Skin of body (tissue), 2 donors: Measurements from ENCODE around the gene CCDC102A. TPM values are rescaled to one million over a fixed set of nuclear protein-coding genes. Genes with fewer than 3 reads are reported as not detected.

Experiments used
- DNase-seq: peaks from one replicate; lab custom pipeline; 2025; lab: John Stamatoyannopoulos, UW
- total RNA-seq: library from RNA; depleted of rRNA; stranded (reverse); fragments of >200 nt; gene quantifications from one replicate; pipeline ENCODE4 v1.2.3, GENCODE V29; 2014

Gene CCDC102A
- total RNA-seq, 1 donor from 2014 or later, result 8.0 TPM

DNA sequence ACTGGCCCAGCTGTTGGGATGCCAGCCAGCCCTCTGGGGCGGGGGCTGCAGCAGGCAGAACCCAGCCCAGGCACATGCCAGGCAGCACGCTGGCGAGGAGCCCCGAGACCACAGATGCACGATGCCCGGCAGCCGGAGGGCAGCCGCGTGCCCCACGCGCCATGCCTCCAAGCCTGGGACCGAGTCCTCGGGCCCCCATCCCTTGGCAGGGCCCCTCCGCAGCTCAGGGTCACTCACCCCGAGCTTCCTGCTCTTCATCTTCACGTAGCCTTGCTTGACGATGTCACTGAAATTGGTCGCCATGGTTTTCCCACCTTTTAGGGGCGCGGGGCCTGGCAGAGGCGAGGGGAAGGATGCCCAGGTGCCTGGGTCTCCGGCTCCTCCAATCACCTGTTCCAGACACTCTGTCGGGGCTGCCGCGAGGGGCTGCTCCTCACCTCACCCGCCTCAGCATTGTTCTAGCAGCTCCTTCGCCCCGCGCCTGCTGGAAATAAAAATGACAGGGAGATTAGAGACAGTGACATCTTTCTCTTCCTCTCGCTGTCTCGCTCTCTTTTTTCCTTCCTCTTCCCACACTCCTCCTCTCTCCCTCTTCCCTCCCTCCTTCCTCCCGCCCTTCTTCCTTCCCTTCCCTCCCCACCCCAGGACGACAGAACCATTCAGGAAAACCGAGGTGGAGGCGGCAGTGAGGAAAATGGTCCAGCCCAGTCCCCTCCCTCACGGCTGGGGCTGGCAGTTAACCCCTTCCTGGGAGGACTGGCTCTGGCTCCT, 57.0 kb downstream of the CCDC102A start:
- peak; percentile 55 for DNase-seq

DNA sequence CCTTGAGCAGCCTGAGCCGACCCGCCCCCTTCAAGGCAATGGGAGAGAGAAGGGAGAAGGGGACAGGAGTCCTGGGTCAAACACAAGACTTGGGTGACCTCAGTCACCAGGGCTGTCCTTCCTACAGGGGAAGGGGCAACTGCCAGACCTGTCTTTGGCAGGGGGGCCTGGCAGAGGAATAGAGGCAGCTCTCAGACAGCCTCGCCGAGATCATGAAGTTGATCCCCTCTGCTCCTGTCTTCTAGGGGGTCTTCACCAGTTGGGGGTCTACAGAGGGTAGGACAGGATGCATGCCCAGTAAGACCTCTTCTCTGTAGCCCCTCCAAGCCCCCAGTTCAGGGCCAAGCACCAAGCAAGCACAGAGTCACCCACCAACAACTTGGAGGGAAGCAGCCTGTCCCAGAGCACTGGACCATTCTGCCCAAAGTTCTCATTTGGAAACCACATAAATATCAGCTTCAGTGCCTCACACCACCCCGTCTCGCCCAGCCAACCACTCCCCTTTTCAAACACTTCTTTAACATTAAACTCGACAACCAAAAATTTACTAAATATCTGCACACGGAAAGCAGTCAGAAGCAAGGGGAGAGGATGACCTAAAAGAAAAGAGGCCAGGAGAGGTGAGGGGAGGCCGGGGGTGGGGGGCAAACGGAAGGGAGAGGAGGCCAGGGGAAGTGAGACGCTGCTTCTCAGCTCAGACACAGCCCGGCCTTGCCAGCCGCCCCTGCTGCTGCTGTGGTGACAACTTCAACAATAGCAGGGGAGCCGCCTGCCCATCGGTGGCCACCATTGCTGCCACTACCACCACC, 57.8 kb downstream of the CCDC102A start:
- DNase-seq, result no peak

DNA sequence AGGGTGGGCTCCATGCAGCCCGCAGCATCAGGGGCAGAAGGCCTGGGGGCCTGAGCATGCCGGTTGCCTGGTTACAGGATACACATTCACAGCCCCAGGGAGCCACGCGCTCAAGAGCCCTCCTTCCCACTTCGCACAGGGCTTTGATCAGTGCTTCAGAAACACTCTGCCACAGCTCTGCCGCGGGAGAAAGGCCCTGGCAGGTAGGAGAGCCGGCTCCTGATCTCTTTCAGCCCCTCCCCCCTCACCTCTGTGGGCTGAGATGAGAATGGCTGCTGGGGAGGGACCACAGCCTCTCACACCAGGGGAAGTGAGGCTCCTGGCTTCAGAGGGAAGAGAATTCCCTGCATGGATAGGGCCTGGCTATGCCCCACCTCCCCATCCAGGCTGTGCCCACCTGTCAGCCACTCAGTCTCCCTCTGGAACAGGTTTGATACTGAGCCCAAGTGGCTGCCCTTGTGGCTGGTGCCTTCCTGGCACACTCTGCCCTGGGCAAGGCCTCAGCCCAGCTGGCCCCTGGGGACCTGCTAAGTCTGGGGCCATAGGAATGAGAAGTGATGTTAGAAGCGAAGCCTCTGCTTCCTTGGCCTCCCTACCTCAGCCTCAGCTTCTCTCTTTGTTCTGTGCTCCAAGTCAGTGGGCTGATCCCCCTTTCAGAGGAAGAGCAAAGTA, 58.7 kb downstream of the CCDC102A start:
- DNase-seq, result no peak

DNA sequence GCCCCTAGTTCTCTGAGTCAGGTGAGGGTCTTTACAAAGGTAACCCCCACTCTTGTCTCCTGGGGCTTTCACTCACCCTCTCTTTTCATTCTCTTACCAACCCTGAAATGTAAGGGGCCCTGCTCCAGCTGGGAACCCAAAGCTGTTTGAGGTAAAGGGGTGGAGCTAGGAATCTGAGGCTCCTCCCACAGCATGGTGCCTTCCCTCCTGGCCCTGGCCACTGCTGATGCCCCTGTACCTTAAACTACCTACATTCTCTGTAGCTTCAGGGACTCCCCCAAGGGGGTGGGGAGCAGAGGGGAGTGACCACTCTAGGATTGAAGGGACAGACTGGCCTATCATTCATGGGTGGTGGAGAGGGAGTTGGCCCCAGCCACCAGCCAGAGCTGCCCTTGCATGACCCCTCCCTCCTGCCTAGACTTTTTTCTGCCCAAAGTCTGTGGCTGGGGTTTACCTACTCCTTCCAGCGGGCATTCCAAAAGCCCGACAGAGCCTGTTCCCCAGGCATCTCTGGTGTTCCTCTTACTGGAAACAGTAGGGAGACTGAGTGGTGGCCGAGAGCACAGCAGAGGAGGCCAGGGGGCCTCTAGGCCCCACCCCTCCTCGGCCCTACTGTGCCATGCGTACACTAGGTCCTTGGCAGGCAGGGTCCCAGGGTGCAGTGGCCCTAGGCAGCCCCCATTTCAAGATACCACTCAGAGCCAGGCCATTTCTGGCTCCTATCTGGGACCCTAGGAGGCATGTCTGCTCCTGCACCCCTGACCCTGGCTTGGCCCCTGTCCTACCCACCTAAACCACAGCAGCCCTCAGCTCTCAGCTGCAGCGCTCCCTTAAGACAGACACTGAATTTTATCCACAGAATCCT, 59.6 kb downstream of the CCDC102A start:
- no peak for DNase-seq

DNA sequence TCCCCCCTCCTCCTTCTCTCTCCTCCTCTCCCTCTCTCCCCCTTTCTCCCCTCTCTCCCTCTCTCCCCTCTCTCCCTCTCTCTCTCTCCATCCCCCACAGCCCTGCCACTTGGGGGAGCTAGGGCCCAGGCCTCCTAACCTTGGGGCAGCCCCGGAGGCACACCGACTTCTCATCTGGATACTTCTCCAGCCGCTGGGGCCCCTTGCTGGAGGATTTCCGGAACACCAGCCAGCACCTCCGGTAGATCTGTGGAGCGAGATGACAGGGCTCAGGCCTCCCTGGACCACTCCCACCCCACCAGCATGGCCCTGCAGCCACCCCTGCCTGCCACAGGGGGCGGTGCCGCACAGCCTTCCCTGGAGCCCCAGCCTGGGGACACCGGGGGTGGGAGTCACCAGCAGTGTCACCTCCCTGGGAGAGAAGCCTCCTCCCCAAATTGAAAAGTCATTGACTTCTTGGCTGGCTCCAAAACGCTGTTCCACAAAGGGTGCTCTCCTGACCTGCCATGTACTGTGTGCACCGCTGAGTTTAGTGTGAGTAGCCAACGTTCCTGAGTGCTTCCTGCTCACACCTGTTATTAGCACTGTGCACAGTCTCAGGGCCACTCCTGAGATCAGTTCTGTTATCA, 60.5 kb downstream of the CCDC102A start:
- no peak for DNase-seq

DNA sequence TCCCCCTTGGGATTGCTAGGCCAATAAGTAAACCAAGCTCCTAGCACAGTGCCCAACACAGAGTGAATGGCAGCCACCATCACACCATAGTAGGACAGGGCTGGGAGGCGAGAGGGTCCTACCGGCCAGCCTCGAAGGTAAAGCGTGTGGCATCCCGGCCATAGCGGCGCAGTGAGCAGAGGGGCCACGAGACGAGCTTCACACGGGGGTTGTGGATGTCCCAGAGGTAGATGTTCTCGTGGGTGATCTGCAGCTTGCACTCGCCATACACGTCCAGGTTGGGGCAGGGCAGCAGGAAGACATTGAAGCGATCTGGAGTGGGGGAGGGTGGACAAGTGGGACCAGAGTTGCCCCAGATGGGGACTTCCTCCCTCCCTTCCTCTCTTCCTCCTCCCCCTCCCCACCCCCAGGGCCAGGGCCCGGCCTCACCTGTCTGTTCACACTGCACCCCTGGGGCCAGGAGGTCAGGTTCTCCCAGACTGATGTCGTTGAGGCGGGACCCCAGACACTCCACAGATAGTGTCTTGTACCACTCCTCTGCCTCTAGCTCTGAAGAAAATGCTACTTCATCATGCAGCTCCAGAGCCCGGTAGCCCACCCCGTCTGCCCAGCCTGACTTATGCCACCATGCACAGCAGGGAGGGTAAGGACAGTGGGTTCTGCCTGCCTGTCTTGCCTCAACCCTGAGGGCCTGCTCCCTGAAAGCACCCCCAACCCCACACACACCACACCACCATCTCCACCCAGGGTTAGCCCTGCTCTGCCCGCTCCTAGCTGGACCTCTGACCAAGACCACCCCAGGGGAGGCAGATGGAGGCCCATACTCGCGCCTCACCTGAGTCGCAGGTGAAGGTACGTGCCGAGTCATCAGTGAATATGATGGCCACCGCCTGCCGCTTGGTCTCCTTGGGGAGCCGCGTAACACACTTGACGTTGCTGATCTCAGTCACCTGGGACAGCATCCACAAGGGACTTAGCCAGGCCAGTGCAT, 61.4 kb downstream of the CCDC102A start:
- DNase-seq, result no peak

DNA sequence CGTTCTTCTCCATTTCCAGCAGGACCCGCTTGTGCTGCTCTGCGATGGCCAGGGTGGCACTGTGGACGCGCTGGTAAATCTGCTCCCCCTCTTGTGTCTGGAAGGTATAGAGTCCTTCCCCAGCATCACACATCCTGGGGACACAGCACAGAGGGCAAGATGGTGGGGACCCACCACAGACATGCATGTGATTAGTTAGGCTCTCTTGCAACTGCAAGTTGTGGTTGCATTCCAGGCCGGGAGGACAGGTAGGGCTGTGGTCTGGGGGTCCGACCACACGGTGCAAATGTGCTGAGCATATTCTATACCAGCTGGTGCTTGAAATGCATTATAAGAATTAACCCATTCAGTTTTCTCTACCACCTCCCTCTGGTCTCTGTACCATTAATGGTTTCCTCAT, 62.5 kb downstream of the CCDC102A start:
- DNase-seq, result no peak

DNA sequence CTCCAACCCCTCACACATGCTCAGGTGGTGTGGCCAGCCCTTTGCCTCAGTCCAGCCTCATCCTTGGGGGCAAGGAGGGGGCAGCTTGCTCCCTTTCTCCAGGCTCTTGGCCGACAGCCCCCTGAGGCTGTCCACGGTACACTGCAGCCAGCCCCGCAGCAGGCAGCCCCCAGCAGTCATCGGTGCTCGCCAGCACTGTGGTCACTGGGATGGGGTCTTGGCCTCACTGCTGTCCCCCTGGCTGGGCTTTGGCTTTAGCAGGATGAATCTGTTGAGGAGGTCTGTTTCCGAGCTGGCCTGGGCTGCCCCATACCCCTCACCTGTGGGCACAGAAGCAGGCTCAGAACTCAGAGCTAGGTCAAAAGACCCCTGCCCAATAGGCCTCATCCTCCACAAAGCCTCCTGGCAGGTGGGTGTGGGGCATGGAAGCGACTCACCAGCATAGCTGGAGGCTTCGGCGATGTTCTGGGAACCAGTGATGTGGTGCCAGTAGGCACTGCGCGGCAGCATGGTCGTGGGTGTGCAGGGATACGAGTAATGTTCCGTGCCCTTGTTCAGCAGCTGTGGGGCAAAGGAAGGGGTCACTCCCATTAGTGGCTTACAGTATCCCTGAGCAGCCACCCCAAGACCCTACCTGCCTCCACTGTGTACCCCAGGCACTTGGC, 63.1 kb downstream of the CCDC102A start:
- no peak for DNase-seq

DNA sequence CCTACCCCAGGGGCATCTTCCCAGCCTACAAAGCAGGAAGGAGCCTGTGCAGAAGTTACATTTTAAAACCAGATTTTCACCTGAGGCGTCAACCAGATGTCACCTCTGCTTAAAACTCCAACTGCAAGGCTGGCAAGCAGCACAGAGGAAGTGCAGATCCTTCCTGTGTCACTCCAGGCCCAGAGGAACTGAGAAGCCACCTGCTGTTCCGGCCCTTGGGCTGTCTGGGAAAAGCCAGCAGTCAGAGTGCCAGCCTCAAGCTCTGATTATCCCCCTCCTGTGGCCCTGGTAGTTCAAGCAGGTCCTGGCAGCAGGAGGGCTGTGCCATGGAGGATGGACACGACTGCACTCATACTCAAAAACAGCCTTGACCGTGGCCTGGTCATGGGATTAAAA, 63.7 kb downstream of the CCDC102A start:
- no peak for DNase-seq

DNA sequence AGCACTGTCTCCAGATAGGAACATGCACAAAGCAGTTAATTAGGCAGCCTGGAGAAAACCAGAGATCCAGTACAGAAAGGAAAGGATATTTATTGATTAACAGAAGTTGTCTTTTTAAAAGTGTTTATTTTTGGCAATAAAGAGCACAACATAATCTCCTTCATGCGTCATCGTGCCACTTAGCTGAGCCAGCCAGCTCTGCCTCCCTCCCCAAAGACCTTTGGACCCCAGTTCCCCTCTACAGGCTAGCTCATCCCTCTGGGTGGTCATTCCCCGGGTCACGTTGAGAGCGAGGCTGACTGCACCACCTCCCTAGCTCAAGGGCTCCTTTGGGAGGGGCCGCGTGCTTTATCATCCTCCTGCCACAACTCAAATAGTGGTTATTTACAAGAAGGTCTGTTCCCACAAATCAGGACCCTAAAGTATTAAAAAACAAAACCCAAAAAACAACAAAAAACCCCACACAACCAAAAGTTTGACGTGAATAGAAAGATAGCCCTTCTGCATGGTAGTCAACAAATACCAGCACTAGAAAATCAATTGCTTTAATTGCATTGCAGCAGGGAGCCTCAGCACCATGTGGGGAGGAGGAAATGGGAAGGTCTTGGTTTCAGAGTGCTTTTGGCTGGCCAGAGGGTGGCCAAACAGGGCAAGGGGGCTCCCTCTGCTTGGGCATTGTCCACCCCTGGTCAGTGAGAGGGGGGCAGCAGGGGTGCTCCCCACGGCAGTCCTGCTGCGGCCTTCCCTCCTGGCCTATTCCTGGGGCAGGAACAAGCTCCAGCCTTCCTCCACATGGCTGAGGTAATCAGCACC, 64.3 kb downstream of the CCDC102A start:
- no peak for DNase-seq

DNA sequence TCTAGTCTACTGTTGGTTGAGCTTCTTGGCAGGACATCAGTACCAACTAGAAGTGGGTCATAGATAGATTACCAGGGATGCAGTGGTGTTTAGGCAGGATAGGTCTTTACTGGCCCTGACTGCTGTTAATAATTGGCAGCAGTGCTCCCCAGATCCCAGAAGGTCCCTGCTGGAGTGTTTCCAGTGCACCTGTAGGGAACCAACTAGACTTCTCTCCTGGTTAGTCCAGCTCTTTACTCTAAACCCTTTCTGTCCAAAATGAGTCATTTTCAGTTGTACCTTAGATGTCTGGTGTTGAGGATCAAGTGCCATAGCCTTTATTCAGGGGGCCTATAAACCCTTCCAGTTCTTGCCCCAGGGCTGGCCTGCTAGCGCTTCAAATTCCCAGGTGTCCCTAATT, 65.2 kb downstream of the CCDC102A start:
- DNase-seq, result no peak

DNA sequence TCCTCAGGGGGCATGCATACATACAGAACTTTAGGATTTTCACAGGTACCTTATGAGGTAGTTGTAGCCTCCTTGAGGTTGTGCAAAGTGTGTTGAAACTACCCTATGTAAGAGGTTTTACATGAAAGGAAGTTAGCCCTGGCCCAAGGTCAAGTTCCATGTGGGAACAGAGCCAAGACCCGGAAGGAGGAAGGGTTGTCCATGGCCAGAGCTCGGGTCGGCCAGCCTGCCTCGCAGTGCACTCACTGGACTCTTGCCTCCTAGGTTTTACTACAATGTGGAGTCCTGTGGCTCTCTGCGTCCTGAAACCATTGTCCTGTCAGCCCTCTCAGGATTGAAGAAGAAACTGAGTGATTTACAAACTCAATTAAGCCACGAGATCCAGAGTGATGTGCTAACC, 65.7 kb downstream of the CCDC102A start:
- no peak for DNase-seq

DNA sequence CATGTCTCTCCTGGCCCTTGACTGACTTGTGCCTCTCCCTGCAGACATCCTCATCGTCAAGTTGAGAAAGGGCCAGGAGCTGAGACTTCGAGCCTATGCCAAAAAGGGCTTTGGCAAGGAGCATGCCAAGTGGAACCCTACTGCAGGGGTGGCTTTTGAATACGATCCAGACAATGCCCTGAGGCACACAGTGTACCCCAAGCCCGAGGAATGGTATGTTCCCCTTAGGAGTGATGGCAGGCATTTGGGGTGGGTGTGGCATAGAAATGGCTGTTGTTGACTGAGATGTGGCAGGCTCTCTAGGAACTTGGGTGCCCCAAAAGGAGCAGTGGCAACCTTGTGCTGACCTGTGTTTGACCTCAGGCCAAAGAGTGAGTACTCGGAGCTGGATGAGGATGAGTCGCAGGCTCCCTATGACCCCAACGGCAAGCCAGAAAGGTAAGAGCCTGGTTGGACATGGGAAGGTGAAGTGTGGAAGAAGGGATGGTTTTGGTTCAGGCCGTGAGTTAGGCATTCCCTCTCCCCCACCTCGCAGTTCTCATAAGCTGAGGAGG, 66.4 kb downstream of the CCDC102A start:
- no peak for DNase-seq

DNA sequence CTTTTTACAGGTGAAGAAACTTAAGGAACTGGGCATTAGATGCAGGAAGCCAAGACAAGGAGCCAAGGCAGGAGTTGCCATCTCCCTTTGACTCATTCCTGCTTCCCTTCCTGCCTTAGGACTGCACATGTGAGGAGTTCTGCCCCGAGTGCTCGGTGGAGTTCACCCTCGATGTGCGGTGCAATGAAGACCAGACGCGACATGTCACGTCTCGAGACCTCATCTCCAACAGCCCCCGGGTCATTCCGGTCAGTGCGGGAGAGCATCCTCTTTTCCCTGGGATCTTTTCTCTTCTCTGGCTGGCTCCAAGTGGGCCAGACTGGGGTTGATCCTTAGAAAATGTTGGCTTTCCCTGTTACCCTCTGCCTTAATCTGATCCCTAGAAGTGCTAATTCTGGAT, 67.3 kb downstream of the CCDC102A start:
- no peak for DNase-seq

DNA sequence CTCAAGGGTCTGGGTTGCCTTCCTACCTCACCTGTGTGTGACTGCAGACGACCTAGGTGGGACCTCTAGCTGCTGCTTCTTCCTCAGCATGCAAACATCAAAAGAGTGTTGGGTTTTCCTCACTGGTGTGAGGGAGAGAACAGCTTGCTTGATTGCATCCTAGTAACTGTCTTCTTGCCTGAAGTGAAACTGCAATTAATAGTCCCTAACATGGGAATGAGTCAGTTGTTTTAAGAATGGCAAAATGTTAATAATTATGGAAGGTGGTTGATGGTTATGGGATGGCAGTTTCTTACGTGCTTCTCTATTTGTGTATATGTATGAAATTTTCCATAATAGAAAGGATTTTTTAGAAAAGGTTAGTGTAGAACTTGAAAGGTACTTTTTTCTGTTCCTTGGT, 68.0 kb downstream of the CCDC102A start:
- DNase-seq, result no peak

DNA sequence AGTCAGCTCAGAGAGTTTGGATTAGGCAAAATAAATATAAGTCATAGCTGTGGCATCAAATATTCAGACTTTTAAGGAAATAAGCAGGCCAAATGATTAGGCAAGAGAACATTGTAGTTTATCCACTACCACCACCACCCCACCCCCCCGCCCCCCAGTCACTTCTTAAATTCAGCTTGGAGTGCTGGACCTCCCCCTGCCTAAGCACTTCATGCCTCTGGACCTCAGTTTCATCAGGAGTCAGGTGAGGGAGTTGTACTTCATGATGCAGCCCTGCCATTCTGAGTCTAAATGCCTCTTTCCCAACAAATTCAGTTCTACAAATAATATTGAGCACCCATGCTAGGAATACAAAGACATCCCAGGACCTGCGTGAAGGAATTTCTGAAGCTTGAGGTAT, 71.8 kb downstream of the CCDC102A start:
- DNase-seq, result no peak

DNA sequence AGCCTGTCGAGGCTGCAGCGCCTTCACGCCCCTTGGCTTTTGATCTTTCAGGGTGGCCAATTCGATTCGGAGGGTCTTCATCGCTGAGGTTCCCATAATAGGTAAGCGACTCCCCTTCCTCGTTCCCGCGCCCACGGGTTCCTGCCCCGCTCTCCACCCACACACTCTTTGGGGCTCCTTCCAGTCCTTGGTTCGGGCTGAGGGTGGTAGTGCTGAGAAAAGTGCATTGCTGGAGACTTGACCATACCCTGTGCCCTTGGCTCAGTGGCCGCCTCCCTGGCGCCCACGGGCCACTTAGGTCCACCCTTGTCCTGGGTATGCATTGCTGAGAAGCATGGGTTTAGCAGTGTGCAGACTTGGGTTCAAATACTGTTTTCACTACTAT, 73.4 kb downstream of the CCDC102A start:
- DNase-seq, result no peak
